ENCODE measurements around the gene ADCY7.

- TF ChIP-seq, protein P1, sequence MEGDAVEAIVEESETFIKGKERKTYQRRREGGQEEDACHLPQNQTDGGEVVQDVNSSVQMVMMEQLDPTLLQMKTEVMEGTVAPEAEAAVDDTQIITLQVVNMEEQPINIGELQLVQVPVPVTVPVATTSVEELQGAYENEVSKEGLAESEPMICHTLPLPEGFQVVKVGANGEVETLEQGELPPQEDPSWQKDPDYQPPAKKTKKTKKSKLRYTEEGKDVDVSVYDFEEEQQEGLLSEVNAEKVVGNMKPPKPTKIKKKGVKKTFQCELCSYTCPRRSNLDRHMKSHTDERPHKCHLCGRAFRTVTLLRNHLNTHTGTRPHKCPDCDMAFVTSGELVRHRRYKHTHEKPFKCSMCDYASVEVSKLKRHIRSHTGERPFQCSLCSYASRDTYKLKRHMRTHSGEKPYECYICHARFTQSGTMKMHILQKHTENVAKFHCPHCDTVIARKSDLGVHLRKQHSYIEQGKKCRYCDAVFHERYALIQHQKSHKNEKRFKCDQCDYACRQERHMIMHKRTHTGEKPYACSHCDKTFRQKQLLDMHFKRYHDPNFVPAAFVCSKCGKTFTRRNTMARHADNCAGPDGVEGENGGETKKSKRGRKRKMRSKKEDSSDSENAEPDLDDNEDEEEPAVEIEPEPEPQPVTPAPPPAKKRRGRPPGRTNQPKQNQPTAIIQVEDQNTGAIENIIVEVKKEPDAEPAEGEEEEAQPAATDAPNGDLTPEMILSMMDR (IDR thresholded peaks at IDR 0.05; ENCODE audit: low read depth, low read length) = no peak
- TF ChIP-seq, protein P2, sequence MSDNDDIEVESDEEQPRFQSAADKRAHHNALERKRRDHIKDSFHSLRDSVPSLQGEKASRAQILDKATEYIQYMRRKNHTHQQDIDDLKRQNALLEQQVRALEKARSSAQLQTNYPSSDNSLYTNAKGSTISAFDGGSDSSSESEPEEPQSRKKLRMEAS (IDR thresholded peaks at IDR 0.05; ENCODE audit: low read depth, low read length) = no peak
- no peak for TF ChIP-seq POLR2A (IDR thresholded peaks at IDR 0.05; ENCODE audit: extremely low read depth, insufficient read length)
Measured at GRCh38 chr16:50334106-50334975, 68.0 kb downstream of the ADCY7 start.
